ENCODE results near the gene CSDE1.
"Not testable (repeated sequence)": the region's sequence is repeated elsewhere in the genome, so short reads cannot be mapped to it uniquely, and the experiment has no call there.

Gene CSDE1

GRCh38 chr1:114757455-114758255 lies at the start of gene CSDE1:
TSS of gene CSDE1 (minus strand) at chr1:114757984. CDS start at chr1:114739890, 18,094 bp downstream.
- peak; percentile 94 for DNase-seq (ENCODE audit: low read depth in 2 of 2, low spot score in 1 of 2)

- DNase-seq (ENCODE audit: low read depth in 2 of 2, low spot score in 1 of 2) = not testable (repeated sequence)
Observed at GRCh38 chr1:114804449-114804848, 46.7 kb upstream of the CSDE1 start.

GRCh38 chr1:114803001-114803400 lies 45.2 kb upstream of the CSDE1 start:
- no peak for DNase-seq (ENCODE audit: low read depth in 2 of 2, low spot score in 1 of 2)

GRCh38 chr1:114794038-114794437 lies 36.3 kb upstream of the CSDE1 start:
- DNase-seq (ENCODE audit: low read depth in 2 of 2, low spot score in 1 of 2) = no peak

GRCh38 chr1:114790581-114790980 lies 32.8 kb upstream of the CSDE1 start:
- not testable (repeated sequence) for DNase-seq (ENCODE audit: low read depth in 2 of 2, low spot score in 1 of 2)

GRCh38 chr1:114786440-114786839 lies 28.7 kb upstream of the CSDE1 start:
- not testable (repeated sequence) for DNase-seq (ENCODE audit: low read depth in 2 of 2, low spot score in 1 of 2)

GRCh38 chr1:114782476-114782875 lies 24.7 kb upstream of the CSDE1 start:
- DNase-seq (ENCODE audit: low read depth in 2 of 2, low spot score in 1 of 2) = no peak

GRCh38 chr1:114780344-114781226 lies 22.8 kb upstream of the CSDE1 start, which contains the start of gene SIKE1:
TSS of gene SIKE1 (minus strand) at chr1:114780685. CDS start at chr1:114780607, 78 bp downstream.
- peak; percentile 87 to 90 for DNase-seq (ENCODE audit: low read depth in 2 of 2, low spot score in 1 of 2)

- DNase-seq (ENCODE audit: low read depth in 2 of 2, low spot score in 1 of 2) = no peak
Observed at GRCh38 chr1:114779722-114780121, 21.9 kb upstream of the CSDE1 start.

- not testable (repeated sequence) for DNase-seq (ENCODE audit: low read depth in 2 of 2, low spot score in 1 of 2)
Observed at GRCh38 chr1:114776726-114777125, 18.9 kb upstream of the CSDE1 start.

- DNase-seq (ENCODE audit: low read depth in 2 of 2, low spot score in 1 of 2) = no peak
Observed at GRCh38 chr1:114771992-114772391, 14.2 kb upstream of the CSDE1 start.

GRCh38 chr1:114770989-114771388 lies 13.2 kb upstream of the CSDE1 start:
- no peak for DNase-seq (ENCODE audit: low read depth in 2 of 2, low spot score in 1 of 2)

- DNase-seq (ENCODE audit: low read depth in 2 of 2, low spot score in 1 of 2) = no peak
Observed at GRCh38 chr1:114764689-114765088, 6.9 kb upstream of the CSDE1 start.

- DNase-seq (ENCODE audit: low read depth in 2 of 2, low spot score in 1 of 2) = no peak
Observed at GRCh38 chr1:114758256-114758832, 560 bp upstream of the CSDE1 start.

GRCh38 chr1:114756949-114757454 lies 782 bp downstream of the CSDE1 start:
- no peak for DNase-seq (ENCODE audit: low read depth in 2 of 2, low spot score in 1 of 2)

GRCh38 chr1:114756009-114756892 lies 1.5 kb downstream of the CSDE1 start:
- no peak for DNase-seq (ENCODE audit: low read depth in 2 of 2, low spot score in 1 of 2)

- no peak for DNase-seq (ENCODE audit: low read depth in 2 of 2, low spot score in 1 of 2)
Observed at GRCh38 chr1:114755006-114755931, 2.5 kb downstream of the CSDE1 start.

- DNase-seq (ENCODE audit: low read depth in 2 of 2, low spot score in 1 of 2) = not testable (repeated sequence)
Observed at GRCh38 chr1:114753702-114754101, 4.1 kb downstream of the CSDE1 start.

- DNase-seq (ENCODE audit: low read depth in 2 of 2, low spot score in 1 of 2) = no peak
Observed at GRCh38 chr1:114753143-114753542, 4.6 kb downstream of the CSDE1 start.

All from stimulated activated CD8-positive, alpha-beta memory T cell treated with anti-CD3 and anti-CD28 coated beads, Interleukin-4, amount 100 ng/mL, for 4 hours (primary cell).